WTC11 (cell line): Measurements from ENCODE around the gene SPRED1. TPM values are rescaled to one million over a fixed set of nuclear protein-coding genes. Genes with fewer than 3 reads are reported as not detected.

Experiments
- ATAC-seq: fragments of 200-7000 bp; cut with Tn5 transposase; 2 replicates; pipeline ENCODE4 v1.10.0; 2021; ENCODE audit warnings: mild to moderate bottlenecking, moderate library complexity
- CTCF ChIA-PET: fragments of 300-600 bp; sonication (Branson Sonifier 250); formaldehyde crosslinking; loops from one replicate; lab custom pipeline; 2021; ENCODE audit warnings: antibody characterized with exemption; lab: Charles Lee
- POLR2A ChIA-PET: fragments of 350-600 bp; sonication (Branson Sonifier 250); formaldehyde crosslinking; loops from one replicate; lab custom pipeline; 2021; ENCODE audit warnings: antibody characterized with exemption; lab: Charles Lee
- DNase-seq: peaks from one replicate; pipeline ENCODE4 v3.0.0; 2021; ENCODE audit warnings: low spot score
- H3K27ac Mint-ChIP-seq: 2 replicates; pipeline ENCODE4 v1.8.0; 2021; ENCODE audit warnings: mixed read lengths
- H3K27me3 Mint-ChIP-seq: 2 replicates; pipeline ENCODE4 v1.8.0; 2021; ENCODE audit warnings: low read depth, mild to moderate bottlenecking, moderate library complexity, mixed read lengths
- H3K36me3 Mint-ChIP-seq: 2 replicates; pipeline ENCODE4 v1.8.0; 2021; ENCODE audit warnings: mixed read lengths
- H3K4me1 Mint-ChIP-seq: 2 replicates; pipeline ENCODE4 v1.8.0; 2022; ENCODE audit warnings: mixed read lengths
- H3K4me3 Mint-ChIP-seq: 2 replicates; pipeline ENCODE4 v1.8.0; 2021; ENCODE audit warnings: mild to moderate bottlenecking, moderate library complexity, mixed read lengths
- H3K9me3 Mint-ChIP-seq: 2 replicates; pipeline ENCODE4 v1.8.0; 2021; ENCODE audit warnings: mixed read lengths
- CREM ChIP-seq: sonication (generic); formaldehyde crosslinking; IDR thresholded peaks from 2 replicates; pipeline ENCODE4 v1.8.1; 2022; ENCODE audit warnings: mild to moderate bottlenecking, missing genetic modification reagents, moderate library complexity
- GABPB1 ChIP-seq: sonication (generic); formaldehyde crosslinking; IDR thresholded peaks from 2 replicates; pipeline ENCODE4 v1.8.1; 2023; ENCODE audit warnings: mild to moderate bottlenecking, missing genetic modification reagents
- GTF2I ChIP-seq: fragments of 250-450 bp; sonication (Bioruptor Pico); conservative IDR thresholded peaks from 2 replicates; pipeline ENCODE4 v1.4.0; 2021; ENCODE audit warnings: mild to moderate bottlenecking
- HMGA2 ChIP-seq: fragments of 250-450 bp; sonication (Bioruptor Pico); IDR thresholded peaks from 2 replicates; pipeline ENCODE4 v1.4.0; 2021; ENCODE audit warnings: mild to moderate bottlenecking, moderate library complexity
- JAZF1 ChIP-seq: fragments of 250-450 bp; sonication (Bioruptor Pico); IDR thresholded peaks from 2 replicates; pipeline ENCODE4 v1.9.0; 2021; ENCODE audit warnings: moderate library complexity, mild to moderate bottlenecking, inconsistent platforms
- KAT7 ChIP-seq: sonication (generic); formaldehyde crosslinking; IDR thresholded peaks from 2 replicates; pipeline ENCODE4 v1.8.1; 2023; ENCODE audit warnings: missing genetic modification reagents, mild to moderate bottlenecking, borderline replicate concordance
- NFE2L1 ChIP-seq: sonication (generic); formaldehyde crosslinking; IDR thresholded peaks from 2 replicates; pipeline ENCODE4 v1.8.1; 2023; ENCODE audit warnings: missing genetic modification reagents
- NR3C1 ChIP-seq: sonication (generic); formaldehyde crosslinking; conservative IDR thresholded peaks from 2 replicates; pipeline ENCODE4 v1.8.1; 2023; ENCODE audit warnings: low read depth, mild to moderate bottlenecking, missing genetic modification reagents
- RELA ChIP-seq: sonication (generic); formaldehyde crosslinking; IDR thresholded peaks from 2 replicates; pipeline ENCODE4 v1.8.1; 2022; ENCODE audit warnings: missing genetic modification reagents, mild to moderate bottlenecking, borderline replicate concordance
- SMAD4 ChIP-seq: sonication (generic); formaldehyde crosslinking; IDR thresholded peaks from 2 replicates; pipeline ENCODE4 v1.8.0; 2022; ENCODE audit warnings: mild to moderate bottlenecking, missing genetic modification reagents
- SP1 ChIP-seq: sonication (generic); formaldehyde crosslinking; conservative IDR thresholded peaks from 2 replicates; pipeline ENCODE4 v1.8.1; 2022; ENCODE audit warnings: missing genetic modification reagents
- TP53 ChIP-seq: sonication (generic); formaldehyde crosslinking; IDR thresholded peaks from 2 replicates; pipeline ENCODE4 v1.8.1; 2023; ENCODE audit warnings: mild to moderate bottlenecking, missing genetic modification reagents
- ZBTB21 ChIP-seq: sonication (generic); formaldehyde crosslinking; IDR thresholded peaks from 2 replicates; pipeline ENCODE4 v1.8.1; 2023; ENCODE audit warnings: mild to moderate bottlenecking, missing genetic modification reagents, borderline replicate concordance
- ZNF219 ChIP-seq: sonication (generic); formaldehyde crosslinking; IDR thresholded peaks from 2 replicates; pipeline ENCODE4 v1.8.0; 2023; ENCODE audit warnings: missing genetic modification reagents, mild to moderate bottlenecking, borderline replicate concordance
- total RNA-seq: library from RNA; stranded (reverse); gene quantifications from 3 replicates; pipeline ENCODE4 v1.2.3, GENCODE V29; 2021
- TF ChIP-seq, protein P1 (sequence below): sonication (generic); formaldehyde crosslinking; IDR thresholded peaks from 2 replicates; pipeline ENCODE4 v1.8.0; 2022; ENCODE audit warnings: missing genetic modification reagents
- TF ChIP-seq, protein P2 (sequence below): fragments of 250-450 bp; sonication (Bioruptor Pico); conservative IDR thresholded peaks from 2 replicates; pipeline ENCODE4 v1.9.0; 2021; ENCODE audit warnings: mild to moderate bottlenecking
- TF ChIP-seq, protein P3 (sequence below): sonication (generic); formaldehyde crosslinking; IDR thresholded peaks from 2 replicates; pipeline ENCODE4 v1.8.0; 2022; ENCODE audit warnings: mild to moderate bottlenecking, missing genetic modification reagents
- TF ChIP-seq, protein P4 (sequence below): sonication (generic); formaldehyde crosslinking; IDR thresholded peaks from 2 replicates; pipeline ENCODE4 v1.8.1; 2023; ENCODE audit warnings: mild to moderate bottlenecking, moderate library complexity, missing genetic modification reagents
- TF ChIP-seq, protein P5 (sequence below): fragments of 250-450 bp; sonication (Bioruptor Pico); IDR thresholded peaks from 2 replicates; pipeline ENCODE4 v1.8.0; 2021; ENCODE audit warnings: mild to moderate bottlenecking

SPRED1 gene
- total RNA-seq, 1 experiment from 2014 or later = 35.9 TPM

DNA sequence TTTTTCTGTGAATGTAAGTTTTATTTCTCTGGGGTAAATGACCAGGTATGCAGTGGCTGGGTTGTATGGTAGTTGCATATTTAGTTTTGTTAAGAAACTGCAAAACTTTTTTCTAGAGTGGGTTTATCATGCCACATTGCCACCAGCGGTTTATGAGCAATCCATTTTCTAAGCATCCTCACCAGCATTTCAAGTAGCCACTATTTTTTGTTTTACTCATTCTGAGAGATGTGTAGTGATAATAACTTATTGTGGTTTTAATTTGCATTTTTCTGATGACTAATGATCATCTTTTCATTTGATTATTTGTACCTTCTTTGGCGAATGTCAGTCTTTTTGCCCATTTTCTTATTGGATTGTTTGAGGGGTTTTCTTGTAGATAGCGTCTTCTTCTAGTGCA lies 56.2 kb downstream of the SPRED1 start (continued):
- TF ChIP-seq, protein P1, sequence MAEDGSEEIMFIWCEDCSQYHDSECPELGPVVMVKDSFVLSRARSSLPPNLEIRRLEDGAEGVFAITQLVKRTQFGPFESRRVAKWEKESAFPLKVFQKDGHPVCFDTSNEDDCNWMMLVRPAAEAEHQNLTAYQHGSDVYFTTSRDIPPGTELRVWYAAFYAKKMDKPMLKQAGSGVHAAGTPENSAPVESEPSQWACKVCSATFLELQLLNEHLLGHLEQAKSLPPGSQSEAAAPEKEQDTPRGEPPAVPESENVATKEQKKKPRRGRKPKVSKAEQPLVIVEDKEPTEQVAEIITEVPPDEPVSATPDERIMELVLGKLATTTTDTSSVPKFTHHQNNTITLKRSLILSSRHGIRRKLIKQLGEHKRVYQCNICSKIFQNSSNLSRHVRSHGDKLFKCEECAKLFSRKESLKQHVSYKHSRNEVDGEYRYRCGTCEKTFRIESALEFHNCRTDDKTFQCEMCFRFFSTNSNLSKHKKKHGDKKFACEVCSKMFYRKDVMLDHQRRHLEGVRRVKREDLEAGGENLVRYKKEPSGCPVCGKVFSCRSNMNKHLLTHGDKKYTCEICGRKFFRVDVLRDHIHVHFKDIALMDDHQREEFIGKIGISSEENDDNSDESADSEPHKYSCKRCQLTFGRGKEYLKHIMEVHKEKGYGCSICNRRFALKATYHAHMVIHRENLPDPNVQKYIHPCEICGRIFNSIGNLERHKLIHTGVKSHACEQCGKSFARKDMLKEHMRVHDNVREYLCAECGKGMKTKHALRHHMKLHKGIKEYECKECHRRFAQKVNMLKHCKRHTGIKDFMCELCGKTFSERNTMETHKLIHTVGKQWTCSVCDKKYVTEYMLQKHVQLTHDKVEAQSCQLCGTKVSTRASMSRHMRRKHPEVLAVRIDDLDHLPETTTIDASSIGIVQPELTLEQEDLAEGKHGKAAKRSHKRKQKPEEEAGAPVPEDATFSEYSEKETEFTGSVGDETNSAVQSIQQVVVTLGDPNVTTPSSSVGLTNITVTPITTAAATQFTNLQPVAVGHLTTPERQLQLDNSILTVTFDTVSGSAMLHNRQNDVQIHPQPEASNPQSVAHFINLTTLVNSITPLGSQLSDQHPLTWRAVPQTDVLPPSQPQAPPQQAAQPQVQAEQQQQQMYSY = no peak
- no peak for TF ChIP-seq NFE2L1 (CRISPR knock-in tag)
- TF ChIP-seq ZNF219 (CRISPR knock-in tag) = no peak
- TF ChIP-seq, protein P2, sequence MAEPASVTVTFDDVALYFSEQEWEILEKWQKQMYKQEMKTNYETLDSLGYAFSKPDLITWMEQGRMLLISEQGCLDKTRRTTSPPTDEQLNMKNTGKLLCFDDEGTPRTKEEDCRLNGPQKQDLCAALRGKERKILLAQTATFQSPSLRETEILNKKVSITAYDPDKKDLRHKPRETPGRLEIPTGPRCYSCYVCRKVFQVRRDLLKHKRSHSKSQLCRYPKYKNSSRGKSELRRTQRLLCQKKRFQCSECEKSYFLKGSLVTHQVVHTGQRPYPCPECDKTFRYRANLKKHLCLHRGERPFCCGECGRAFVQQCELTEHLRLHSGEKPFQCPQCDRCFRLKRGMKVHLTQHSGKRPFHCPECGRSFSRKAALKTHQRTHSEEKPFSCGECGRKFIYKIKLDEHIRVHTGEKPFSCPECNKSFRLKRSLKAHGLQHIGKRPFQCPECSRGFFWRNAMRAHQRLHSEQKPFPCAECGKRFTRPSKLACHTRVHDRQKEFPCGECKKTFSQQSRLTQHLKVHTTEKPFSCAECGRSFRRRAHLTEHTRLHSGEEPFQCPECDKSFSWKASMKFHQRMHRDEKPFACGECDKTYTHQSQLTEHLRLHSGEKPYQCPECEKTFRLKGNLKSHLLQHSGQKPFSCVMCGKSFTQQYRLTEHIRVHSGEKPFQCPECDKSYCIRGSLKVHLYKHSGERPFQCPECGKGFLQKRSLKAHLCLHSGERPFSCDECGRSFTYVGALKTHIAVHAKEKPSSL (CRISPR knock-in tag) = no peak
- no peak for TF ChIP-seq CREM (CRISPR knock-in tag)

DNA sequence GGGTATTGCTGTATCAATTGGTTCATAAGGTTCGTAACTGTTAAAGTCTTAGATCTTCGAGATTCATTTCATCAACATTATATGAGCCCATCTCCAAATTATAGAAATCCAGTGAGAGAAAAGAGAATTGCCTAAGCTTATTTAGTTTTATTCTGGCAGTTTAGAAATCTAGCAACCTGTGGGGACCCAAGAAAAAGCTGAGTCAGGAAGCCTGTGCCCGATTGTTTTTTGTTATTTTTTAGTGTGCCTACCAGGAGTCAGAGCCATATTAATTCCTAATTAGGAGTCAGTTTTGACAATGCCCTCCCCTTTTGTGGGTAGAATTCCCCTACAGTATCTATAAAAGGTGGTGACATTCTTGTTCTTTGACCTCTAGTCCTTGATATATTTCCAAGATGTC lies 59.6 kb downstream of the SPRED1 start:
- CTCF ChIA-PET = no interaction called here
- Mint-ChIP-seq H3K9me3 (no peaks in the 10 kb centered on the region), H3K27ac (0 out of 2 replicates have a peak overlapping the region, but pooled peaks have one; percentile 28), H3K27me3 (no peaks in the 10 kb centered on the region), H3K4me3 (no peak overlapping the region), H3K4me1 (peaks cover 29% of the 10 kb centered on the region), H3K36me3 (peaks cover 16% of the 10 kb centered on the region)
- TF ChIP-seq, protein P3, sequence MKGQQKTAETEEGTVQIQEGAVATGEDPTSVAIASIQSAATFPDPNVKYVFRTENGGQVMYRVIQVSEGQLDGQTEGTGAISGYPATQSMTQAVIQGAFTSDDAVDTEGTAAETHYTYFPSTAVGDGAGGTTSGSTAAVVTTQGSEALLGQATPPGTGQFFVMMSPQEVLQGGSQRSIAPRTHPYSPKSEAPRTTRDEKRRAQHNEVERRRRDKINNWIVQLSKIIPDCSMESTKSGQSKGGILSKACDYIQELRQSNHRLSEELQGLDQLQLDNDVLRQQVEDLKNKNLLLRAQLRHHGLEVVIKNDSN (CRISPR knock-in tag) = no peak
- TF ChIP-seq GTF2I (CRISPR knock-in tag) (no peak), NR3C1 (CRISPR knock-in tag) (no peak), SMAD4 (CRISPR knock-in tag) (no peak)
- no peak for ATAC-seq
- POLR2A ChIA-PET = no interaction called here
- DNase-seq = no peak

DNA sequence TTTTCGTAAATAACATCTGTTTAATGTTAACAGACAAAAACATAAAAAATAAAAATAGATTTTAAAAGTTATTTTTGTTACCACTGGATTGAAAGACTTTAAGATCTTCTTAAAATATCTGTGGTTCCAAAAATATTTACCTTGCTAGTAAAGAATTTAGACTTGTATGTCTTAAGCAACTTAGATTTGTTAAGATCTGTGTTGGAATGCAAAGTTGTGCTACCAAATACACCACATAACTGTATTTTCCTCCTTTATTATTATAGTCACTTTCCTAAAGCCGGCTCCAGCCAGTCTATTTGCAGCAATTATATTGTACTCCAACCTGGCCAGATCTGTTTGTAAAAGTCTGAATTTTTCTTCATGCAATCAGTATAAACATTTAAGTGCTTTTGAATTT lies 63.7 kb downstream of the SPRED1 start:
- Mint-ChIP-seq H3K4me1 (peaks cover 17% of the 10 kb centered on the region), H3K9me3 (no peaks in the 10 kb centered on the region), H3K4me3 (no peak overlapping the region), H3K27me3 (no peaks in the 10 kb centered on the region), H3K27ac (no peak overlapping the region), H3K36me3 (no peaks in the 10 kb centered on the region)
- ATAC-seq = no peak
- POLR2A ChIA-PET = no interaction called here
- DNase-seq = no peak
- CTCF ChIA-PET = no interaction called here
- no peak for TF ChIP-seq SP1 (CRISPR knock-in tag)
- no peak for TF ChIP-seq ZBTB21 (CRISPR knock-in tag)
- TF ChIP-seq NFE2L1 (CRISPR knock-in tag) = no peak
- TF ChIP-seq, protein P4, sequence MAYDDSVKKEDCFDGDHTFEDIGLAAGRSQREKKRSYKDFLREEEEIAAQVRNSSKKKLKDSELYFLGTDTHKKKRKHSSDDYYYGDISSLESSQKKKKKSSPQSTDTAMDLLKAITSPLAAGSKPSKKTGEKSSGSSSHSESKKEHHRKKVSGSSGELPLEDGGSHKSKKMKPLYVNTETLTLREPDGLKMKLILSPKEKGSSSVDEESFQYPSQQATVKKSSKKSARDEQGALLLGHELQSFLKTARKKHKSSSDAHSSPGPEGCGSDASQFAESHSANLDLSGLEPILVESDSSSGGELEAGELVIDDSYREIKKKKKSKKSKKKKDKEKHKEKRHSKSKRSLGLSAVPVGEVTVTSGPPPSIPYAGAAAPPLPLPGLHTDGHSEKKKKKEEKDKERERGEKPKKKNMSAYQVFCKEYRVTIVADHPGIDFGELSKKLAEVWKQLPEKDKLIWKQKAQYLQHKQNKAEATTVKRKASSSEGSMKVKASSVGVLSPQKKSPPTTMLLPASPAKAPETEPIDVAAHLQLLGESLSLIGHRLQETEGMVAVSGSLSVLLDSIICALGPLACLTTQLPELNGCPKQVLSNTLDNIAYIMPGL (CRISPR knock-in tag) = no peak

DNA sequence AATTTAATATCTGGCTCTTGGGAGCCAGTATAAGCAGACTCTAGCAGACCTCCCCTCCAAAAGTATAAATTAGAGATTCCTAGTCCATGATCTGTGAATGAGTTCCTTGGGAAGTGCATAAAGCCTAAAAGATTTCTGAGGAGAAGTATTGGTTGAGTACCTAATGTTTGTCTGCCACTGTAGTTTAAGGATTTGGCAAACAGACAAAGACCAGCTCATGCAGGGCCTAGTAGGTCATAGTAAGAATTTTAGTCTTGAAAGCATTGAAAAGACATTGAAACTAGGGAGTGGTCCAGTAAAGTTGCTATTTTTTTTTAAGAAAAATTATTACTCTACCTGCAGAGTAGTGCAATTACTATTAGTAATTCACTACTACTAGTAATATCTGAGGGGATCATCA lies 67.5 kb downstream of the SPRED1 start:
- Mint-ChIP-seq H3K27ac (no peak overlapping the region), H3K4me1 (peaks cover 6% of the 10 kb centered on the region), H3K9me3 (no peaks in the 10 kb centered on the region), H3K36me3 (peaks cover 16% of the 10 kb centered on the region), H3K4me3 (no peak overlapping the region), H3K27me3 (no peaks in the 10 kb centered on the region)
- DNase-seq (no peak), ATAC-seq (no peak)
- CTCF ChIA-PET = no interaction called here
- POLR2A ChIA-PET = no interaction called here
- no peak for TF ChIP-seq KAT7 (CRISPR knock-in tag)
- TF ChIP-seq JAZF1 = no peak
- no peak for TF ChIP-seq TP53 (CRISPR knock-in tag)
- no peak for TF ChIP-seq GABPB1 (CRISPR knock-in tag)
- TF ChIP-seq RELA (CRISPR knock-in tag) = no peak
- TF ChIP-seq, protein P5, sequence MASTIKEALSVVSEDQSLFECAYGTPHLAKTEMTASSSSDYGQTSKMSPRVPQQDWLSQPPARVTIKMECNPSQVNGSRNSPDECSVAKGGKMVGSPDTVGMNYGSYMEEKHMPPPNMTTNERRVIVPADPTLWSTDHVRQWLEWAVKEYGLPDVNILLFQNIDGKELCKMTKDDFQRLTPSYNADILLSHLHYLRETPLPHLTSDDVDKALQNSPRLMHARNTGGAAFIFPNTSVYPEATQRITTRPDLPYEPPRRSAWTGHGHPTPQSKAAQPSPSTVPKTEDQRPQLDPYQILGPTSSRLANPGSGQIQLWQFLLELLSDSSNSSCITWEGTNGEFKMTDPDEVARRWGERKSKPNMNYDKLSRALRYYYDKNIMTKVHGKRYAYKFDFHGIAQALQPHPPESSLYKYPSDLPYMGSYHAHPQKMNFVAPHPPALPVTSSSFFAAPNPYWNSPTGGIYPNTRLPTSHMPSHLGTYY = no peak
- TF ChIP-seq HMGA2 = no peak
